GM18519 (cell line): ENCODE data around the gene ZNF418.

Source experiments
- ATAC-seq: cut with Tn5 transposase; IDR thresholded peaks from one replicate; pipeline ENCODE4 v1.9.1; 2021; ENCODE audit warnings: mild to moderate bottlenecking, moderate library complexity; ENCODE audit not compliant: unreplicated experiment, low FRiP score

Gene ZNF418

GRCh38 chr19:57934820-57935665 is at the start of gene ZNF418:
ZNF418 (minus strand) TSS chr19:57935402; CDS start chr19:57933822, 1,580 bp downstream.
- ATAC-seq, result no peak

GRCh38 chr19:57978586-57979289 is 43.5 kb upstream of the ZNF418 start:
- ATAC-seq, result no peak

- ATAC-seq, result no peak
Observed at GRCh38 chr19:57974434-57974833, 39.2 kb upstream of the ZNF418 start, which contains the start of gene C19orf18. C19orf18 (minus strand) TSS chr19:57974534; CDS start chr19:57974432, 102 bp downstream.

GRCh38 chr19:57964761-57965160 is 29.6 kb upstream of the ZNF418 start:
- ATAC-seq, result no peak

GRCh38 chr19:57961785-57962184 is 26.6 kb upstream of the ZNF418 start:
- ATAC-seq, result no peak

- ATAC-seq, result no peak
Observed at GRCh38 chr19:57954996-57955395, 19.8 kb upstream of the ZNF418 start.

- ATAC-seq, result no peak
Observed at GRCh38 chr19:57949702-57950101, 14.5 kb upstream of the ZNF418 start.

- ATAC-seq, result no peak
Observed at GRCh38 chr19:57949296-57949695, 14.1 kb upstream of the ZNF418 start.

- ATAC-seq, result peak; percentile 77
Observed at GRCh38 chr19:57947419-57948134, 12.4 kb upstream of the ZNF418 start, which contains the start of gene ZNF256. ZNF256 (minus strand) TSS chr19:57947706; CDS start chr19:57947474, 232 bp downstream.

- no peak for ATAC-seq
Observed at GRCh38 chr19:57947088-57947418, 11.9 kb upstream of the ZNF418 start.

- ATAC-seq, result no peak
Observed at GRCh38 chr19:57946316-57946715, 11.1 kb upstream of the ZNF418 start.

GRCh38 chr19:57941593-57941992 is 6.4 kb upstream of the ZNF418 start:
- no peak for ATAC-seq

GRCh38 chr19:57935731-57936130 is 529 bp upstream of the ZNF418 start:
- no peak for ATAC-seq

- ATAC-seq, result no peak
Observed at GRCh38 chr19:57927587-57927986, 7.6 kb downstream of the ZNF418 start.

GRCh38 chr19:57916168-57916995 is 18.8 kb downstream of the ZNF418 start, which contains the start of gene ZNF417:
ZNF417 (minus strand) TSS chr19:57916592; CDS start chr19:57916411, 181 bp downstream.
- ATAC-seq, result peak; percentile 90

- no peak for ATAC-seq
Observed at GRCh38 chr19:57914531-57914930, 20.7 kb downstream of the ZNF418 start.

GRCh38 chr19:57907394-57907793 is 27.8 kb downstream of the ZNF418 start:
- no peak for ATAC-seq

- no peak for ATAC-seq
Observed at GRCh38 chr19:57905258-57905657, 29.9 kb downstream of the ZNF418 start.

GRCh38 chr19:57903618-57904184 is 31.5 kb downstream of the ZNF418 start:
- ATAC-seq, result no peak

GRCh38 chr19:57900311-57900710 is 34.9 kb downstream of the ZNF418 start:
- no peak for ATAC-seq
